HG03159 (cell line): ENCODE measurements around the gene FIGNL1.

Experiments used
- ATAC-seq: cut with Tn5 transposase; IDR thresholded peaks from one replicate; pipeline ENCODE4 v1.9.1; 2021; ENCODE audit warnings: mild to moderate bottlenecking, moderate library complexity; ENCODE audit not compliant: unreplicated experiment

Gene FIGNL1

DNA sequence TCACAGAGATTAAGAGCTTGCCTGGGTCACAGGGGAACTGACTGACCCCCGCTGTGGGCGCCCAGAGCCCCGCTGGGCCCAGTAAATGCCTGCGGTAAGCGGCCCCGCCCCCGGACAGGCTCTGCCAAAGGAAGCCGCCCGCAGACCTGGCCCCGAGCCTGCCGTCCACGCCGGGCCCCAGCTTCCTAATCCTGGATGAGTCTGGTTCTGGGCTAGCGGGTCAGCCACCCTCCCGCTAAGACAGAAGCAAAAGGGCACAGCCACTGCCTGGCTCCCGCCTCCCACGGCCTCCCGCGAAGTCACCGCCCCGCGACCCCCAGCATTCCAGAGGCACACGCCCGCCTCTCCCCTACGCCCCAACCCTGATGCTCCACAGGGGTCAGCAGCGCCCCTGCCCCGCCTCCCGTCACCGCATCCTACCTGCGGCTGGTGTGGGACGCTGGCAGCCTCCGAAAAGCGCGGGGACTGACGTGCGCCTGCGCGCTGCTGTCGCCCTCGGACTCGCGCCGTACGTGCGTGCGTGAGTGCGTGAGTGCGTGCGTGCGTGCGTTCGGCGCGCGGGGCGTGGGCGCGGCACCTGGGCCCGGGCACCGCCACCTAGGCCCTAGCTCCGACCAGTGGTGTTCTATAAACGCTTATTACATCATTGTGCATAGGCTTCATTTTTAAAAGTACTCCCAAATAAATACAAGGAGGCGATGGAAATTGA, at the start of gene FIGNL1:
Gene FIGNL1 (minus strand): TSS at position 470 of the 709 bp plus-strand sequence. CDS start 3,063 bp downstream, outside the sequence.
- peak; percentile 90 for ATAC-seq

DNA sequence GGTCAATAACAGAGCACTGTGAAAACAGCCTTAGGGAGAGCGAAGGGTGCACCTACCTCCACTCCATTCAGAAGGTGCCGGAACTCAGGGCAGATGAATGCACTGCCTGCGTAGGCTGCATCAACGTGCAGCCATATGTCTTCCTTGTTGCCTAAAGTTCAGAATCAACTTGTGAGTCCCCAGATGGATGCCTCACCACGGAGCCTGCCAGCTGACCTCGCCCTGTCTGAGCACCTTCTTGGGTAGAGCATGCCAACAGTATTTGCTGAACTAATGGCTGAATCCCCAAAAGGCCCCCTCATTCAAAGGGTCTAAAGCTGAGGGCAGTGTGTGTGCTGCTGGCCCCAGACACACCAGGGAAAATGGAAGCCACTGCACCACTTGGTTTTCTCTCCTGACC, 48.9 kb upstream of the FIGNL1 start:
- no peak for ATAC-seq

GRCh38 chr7:50497968-50498367, 47.8 kb upstream of the FIGNL1 start:
- no peak for ATAC-seq

DNA sequence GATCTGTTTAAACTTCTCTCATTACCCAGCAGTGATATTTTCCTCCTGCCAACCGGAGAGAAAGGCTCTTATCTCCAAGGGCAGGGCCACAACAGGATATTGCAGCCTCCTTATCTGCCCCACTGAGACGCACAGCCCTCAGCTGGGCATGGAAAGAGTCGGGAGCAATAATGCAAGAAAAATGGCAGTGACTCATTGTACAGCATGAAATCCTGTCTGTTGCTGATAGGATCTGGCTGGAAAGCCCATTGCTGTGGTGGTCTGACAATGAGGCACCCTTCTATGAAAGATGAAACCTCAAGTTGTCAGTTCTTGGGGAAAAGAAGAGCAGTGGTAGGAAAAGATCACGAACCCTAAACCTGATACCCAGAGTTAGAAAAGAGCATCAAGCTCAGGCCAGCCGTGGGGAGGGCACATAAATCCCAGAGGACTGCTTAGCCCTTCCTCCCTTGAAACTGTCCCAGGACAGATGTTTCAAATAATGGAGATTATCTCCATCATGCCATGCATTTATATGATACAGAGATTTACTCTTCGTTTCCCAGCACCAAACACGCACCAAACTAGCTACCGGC, 47.0 kb upstream of the FIGNL1 start:
- ATAC-seq, result no peak

DNA sequence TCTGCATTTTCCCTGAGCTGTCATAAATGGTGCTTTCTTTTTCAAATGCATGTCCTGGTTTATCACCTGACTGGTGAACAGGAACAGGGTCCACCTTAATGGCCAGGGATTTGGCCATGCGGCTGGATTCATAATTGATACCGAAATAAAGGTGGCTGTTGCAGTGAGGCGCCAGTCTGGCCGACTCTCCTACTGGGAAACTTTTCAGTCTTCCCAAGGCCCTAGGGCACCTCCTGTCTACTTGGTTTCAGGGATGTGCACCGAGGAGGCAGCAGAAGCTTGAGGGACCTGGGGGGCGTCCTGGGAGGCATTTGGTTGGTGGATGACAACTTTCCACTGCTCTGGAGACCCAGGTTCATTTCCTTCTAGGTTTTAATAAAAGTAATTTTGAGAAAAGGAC, 46.4 kb upstream of the FIGNL1 start:
- ATAC-seq, result no peak

DNA sequence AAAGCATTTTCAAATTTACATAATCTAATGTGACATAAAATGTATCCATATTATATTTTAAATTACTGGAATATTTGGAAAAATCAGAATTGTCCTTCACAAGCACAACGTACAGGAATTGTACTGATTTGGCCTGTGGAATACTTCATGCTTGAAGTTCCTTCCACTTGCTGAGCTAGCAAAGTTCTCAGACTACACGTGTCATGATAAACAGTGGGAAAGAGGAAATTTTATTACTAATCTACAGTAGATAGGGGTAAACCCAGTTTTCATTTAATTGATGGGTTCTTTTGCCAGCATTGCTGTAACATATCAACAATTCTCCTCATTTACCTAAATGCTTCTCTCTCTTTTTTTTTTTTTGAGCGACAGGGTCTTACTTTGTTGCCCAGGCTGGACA, 45.6 kb upstream of the FIGNL1 start:
- ATAC-seq, result no peak

DNA sequence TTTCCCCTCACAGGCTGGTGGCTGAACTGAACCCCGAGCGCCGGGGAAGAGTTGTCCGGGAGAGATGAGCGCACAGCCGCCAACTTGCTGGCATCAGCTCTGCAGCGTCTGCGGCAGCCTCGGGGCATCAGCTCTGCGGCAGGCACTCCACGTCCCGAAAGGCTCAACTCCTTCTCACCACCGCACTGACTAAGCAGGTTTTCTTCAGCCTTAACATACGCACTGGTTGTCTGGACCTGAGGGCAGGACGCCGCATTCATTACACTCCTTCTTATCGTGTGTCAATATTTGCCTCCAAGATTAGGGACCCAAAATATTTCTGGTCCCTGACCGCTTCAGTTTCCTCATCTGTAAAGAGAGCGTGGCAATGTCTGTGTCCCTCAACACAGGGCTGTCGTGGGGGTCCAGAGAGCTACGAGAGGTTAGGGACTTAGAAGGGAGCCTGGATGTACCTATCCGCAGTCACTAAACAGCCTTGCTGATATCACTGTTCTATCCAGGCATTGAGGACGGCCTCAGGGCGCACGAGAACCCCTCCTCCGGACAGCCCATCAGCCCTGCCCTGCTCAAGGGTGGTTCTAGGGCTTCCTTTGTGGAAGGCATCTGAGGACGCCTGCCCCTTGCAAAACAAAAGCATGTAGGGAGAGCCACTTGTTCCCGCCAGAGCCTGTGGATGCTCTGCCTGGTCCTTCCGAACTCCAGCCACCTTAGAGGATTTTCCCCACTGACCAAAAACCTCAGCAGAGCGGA, 42.8 kb upstream of the FIGNL1 start:
- no peak for ATAC-seq

DNA sequence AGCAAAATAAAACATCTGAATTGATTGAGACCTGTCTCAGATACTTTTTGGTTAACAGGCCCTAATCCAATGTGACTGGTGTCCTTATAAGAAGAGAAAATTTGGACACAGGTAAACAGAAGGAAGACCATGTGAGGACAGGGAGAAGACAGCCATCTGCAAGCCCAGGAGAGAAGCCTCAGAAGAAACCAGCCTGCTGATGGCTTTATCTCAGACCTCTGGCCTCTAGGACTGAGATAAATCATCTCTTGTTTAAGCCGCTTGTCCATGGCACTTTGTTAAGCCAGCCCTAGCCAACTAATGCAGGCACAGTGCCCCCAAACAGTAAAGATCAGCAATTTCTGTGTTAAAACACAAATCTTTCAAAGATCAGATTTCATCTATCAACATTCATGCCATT, 41.8 kb upstream of the FIGNL1 start:
- no peak for ATAC-seq

DNA sequence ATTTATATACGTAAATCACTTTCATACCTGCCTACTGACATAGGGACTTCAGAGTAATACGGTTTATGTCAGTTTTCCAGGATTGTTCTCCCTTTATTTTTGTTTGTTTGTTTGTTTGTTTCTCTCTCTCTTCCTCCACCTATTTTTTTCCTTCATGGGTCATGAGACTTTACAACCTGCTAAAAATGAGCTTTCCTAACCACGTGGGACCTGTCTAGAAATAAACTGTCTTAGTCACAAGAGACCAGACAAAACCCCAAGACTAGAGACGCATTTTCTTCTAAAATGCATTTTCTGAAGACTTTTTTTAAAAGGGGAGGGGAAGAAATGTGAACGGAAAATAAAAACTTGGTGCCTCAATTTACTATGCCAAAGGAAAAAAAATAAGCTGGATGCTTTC, 41.1 kb upstream of the FIGNL1 start:
- no peak for ATAC-seq

DNA sequence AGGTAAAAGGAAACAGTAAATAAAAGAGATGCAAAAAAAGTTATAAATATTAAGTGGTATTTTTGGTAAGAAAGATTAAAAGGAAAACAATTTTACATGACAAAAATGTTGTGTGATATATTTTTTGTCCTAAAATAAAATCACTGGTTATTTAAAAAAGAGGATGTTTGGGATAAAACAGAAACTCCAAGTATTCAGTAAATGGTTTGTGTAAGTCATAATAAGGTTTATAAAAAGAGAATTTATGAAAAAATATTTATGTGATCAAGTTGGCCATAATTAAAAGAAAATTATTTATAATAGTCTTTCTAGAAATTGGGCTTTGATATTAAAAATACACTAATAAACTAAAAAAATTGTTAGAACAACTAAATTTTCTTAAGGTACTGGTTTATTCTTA, 38.2 kb upstream of the FIGNL1 start:
- ATAC-seq, result no peak

- no peak for ATAC-seq
These were observed 36.4 kb upstream of the FIGNL1 start for GRCh38 chr7:50486512-50486911.

DNA sequence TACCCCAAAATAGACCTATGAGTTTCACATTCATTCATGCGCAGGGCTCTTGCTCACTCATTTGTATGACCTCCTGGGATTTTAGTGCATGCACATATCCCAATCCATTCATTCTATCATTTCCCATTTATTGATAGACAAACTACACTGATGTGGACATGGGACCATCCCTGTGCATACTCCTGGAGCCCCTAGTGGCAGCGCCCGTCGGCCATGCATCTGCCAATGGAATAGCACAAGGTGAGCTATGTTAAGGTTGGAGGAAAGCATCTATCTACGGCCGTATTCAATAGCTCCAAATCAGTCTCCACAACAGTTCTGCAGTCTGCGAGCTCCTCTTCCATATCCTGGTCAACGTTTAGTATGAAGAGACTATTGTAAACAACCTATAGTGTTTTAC, 31.7 kb upstream of the FIGNL1 start:
- ATAC-seq, result no peak

DNA sequence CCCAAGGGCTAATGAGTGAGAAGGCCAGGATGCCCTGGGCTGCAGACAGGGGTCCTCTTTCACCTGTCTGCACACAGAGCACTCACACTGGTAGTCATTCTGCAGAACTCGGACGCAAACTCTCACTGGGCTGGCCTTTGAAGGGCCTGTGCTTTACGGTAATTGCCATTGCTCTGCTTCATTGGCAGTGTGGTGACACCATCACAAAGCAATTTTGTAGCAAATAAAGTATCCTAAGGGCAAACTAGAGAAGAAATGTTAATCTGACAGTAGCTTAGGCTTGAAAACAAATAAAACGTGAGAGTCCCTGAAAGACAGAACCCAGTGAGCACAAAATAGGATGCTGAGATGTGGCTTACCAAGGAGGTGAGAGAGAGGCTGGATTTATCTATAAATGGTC, 30.6 kb upstream of the FIGNL1 start:
- ATAC-seq, result no peak

- ATAC-seq, result no peak
These were observed 29.8 kb upstream of the FIGNL1 start for GRCh38 chr7:50479743-50480517.

DNA sequence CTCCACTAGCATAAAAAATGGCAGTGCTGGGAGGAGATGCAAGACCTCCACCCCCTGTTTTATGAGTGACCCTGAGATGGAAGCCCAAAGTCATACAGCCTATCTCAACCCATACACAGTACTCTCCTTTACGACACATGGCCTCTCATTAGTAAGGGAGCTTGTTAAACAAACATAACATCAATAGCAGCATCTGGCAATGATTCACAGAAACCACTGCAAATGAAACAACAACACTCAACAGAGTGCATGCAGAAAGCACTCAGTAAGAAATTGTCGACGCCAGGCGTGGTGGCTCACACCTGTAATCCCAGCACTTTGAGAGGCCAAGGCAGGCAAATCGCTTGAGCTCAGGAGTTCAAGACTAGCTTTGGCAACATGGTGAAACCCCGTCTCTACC, 27.5 kb upstream of the FIGNL1 start:
- no peak for ATAC-seq

- no peak for ATAC-seq
These were observed 26.9 kb upstream of the FIGNL1 start for GRCh38 chr7:50476953-50477625.

DNA sequence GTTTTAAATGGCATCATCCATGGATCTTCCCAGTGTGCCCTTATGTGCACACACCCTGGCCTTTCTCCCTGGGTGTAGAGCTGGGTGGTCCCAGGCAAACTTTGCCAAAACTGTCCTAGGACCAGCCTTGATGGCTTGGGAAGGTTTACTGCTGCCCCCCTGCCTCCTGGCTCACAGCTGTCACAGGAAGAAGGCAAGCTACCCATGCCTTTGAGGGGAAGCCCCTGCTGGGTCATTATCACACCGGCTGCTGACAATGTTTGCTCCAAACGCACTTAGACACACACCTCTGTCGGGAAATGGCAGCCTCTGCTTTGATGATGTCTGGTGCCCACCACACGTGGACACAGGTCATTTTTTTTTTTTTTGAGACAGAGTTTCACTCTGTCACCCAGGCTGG, 25.2 kb upstream of the FIGNL1 start:
- ATAC-seq, result no peak

DNA sequence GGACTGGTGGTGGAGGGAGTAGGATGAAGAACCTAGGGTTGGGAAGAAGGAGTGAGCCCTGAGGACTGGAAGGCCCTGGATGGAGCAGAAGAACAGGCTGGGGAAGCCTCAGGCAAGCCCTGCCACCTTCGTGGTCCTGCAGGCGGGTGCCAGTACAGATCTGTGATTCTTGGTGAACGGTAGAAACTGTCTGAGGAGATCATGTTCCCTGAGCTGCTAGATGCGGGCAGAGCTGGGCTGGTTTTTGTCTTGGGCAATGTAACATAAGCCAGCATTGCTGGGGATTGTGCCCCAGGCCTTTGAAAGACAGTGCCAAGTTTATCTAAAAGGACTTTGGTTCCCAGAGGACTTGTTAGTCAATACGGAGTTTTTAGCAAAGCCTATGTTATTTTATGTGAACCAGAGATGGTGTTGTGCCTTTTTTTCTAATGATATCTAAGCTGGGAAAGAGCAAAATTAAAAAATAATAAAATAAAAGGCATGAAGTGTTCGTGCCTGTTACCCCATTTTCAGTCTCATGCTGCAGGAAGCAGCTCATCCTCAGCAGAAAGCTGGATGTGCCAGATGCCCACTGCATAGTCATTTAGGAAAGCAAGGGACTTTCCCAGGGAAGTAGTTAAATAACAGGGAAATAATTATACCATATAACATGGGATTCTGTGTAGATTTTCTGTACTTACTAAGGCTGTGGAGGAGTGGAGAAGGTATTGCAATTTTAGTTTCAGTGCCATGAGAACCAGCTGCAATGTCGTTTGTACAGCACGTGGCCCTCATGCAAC, 24.4 kb upstream of the FIGNL1 start:
- ATAC-seq, result no peak

GRCh38 chr7:50473531-50473930, 23.4 kb upstream of the FIGNL1 start:
- ATAC-seq, result no peak

- ATAC-seq, result no peak
These were observed 22.3 kb upstream of the FIGNL1 start for GRCh38 chr7:50472427-50472826.
